Measurements from ENCODE around the gene RALBP1.

The RALBP1 gene

GRCh38 chr18:9531791-9532410 lies 56.6 kb downstream of the RALBP1 start:
- DNase-seq (ENCODE audit: low spot score) = no peak
- in situ Hi-C loops (cut with MboI; ENCODE audit: low pct_unique_long_range_greater_than_20kb, low sequenced_read_pairs, unreplicated experiment) = no loop called here

GRCh38 chr18:9534844-9535243 lies 59.5 kb downstream of the RALBP1 start:
- no peak for DNase-seq (ENCODE audit: low spot score)
- no peak for TF ChIP-seq CTCF (IDR thresholded peaks at IDR 0.05; ENCODE audit: extremely low read depth, insufficient read depth, missing control alignments)
- in situ Hi-C loops (cut with MboI; ENCODE audit: low pct_unique_long_range_greater_than_20kb, low sequenced_read_pairs, unreplicated experiment) = no loop called here

More at GRCh38 chr18:9531791-9532410, 56.6 kb downstream of the RALBP1 start:
- no peak for TF ChIP-seq CTCF (IDR thresholded peaks at IDR 0.05; ENCODE audit: extremely low read depth, insufficient read depth, missing control alignments)

- no peak for DNase-seq (ENCODE audit: low spot score)
- no peak for TF ChIP-seq CTCF (IDR thresholded peaks at IDR 0.05; ENCODE audit: extremely low read depth, insufficient read depth, missing control alignments)
- in situ Hi-C loops (cut with MboI; ENCODE audit: low pct_unique_long_range_greater_than_20kb, low sequenced_read_pairs, unreplicated experiment) = no loop called here
Observed at GRCh38 chr18:9535430-9535991, 60.2 kb downstream of the RALBP1 start.

- TF ChIP-seq CTCF (IDR thresholded peaks at IDR 0.05; ENCODE audit: extremely low read depth, insufficient read depth, missing control alignments) = no peak
- no peak for DNase-seq (ENCODE audit: low spot score)
- in situ Hi-C loops (cut with MboI; ENCODE audit: low pct_unique_long_range_greater_than_20kb, low sequenced_read_pairs, unreplicated experiment) = no loop called here
Observed at GRCh38 chr18:9536354-9537152, 61.2 kb downstream of the RALBP1 start.

- no peak for DNase-seq (ENCODE audit: low spot score)
- TF ChIP-seq CTCF (IDR thresholded peaks at IDR 0.05; ENCODE audit: extremely low read depth, insufficient read depth, missing control alignments) = no peak
- in situ Hi-C loops (cut with MboI; ENCODE audit: low pct_unique_long_range_greater_than_20kb, low sequenced_read_pairs, unreplicated experiment) = no loop called here
Observed at GRCh38 chr18:9537677-9538076, 62.4 kb downstream of the RALBP1 start.

- in situ Hi-C loops (cut with MboI; ENCODE audit: low pct_unique_long_range_greater_than_20kb, low sequenced_read_pairs, unreplicated experiment) = no loop called here
- no peak for DNase-seq (ENCODE audit: low spot score)
- no peak for TF ChIP-seq CTCF (IDR thresholded peaks at IDR 0.05; ENCODE audit: extremely low read depth, insufficient read depth, missing control alignments)
Observed at GRCh38 chr18:9539283-9539682, 64.0 kb downstream of the RALBP1 start.
